Measurements from ENCODE around the gene TARM1.

DNA sequence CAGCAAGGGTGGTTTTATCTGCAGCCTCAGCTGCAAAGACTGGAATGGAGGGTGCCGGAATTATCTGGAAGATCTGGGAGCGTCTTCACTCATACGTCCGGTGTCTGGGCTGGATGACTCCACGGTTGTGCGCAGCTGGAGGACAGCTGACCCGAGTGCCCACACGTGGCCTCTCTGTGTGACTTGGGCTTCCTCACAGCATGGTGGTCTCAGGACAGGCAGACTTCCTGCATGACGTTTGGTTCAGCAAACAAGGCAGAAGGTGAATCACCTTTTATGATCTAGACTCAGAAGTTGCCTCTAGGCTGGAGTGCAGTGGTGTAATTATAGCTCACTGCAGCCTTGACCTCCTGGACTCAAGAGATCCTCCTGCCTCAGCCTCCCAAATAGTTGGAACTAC, 56.5 kb downstream of the TARM1 start:
- TF ChIP-seq ZNF274 (IDR thresholded peaks at IDR 0.05; ENCODE audit: borderline replicate concordance, extremely low read depth, low read length), result no peak
- TF ChIP-seq TAF1 (IDR thresholded peaks at IDR 0.05; ENCODE audit: low read depth, low read length), result no peak
- TF ChIP-seq EZH2 (IDR thresholded peaks at IDR 0.05; ENCODE audit: low read depth, low read length, severe bottlenecking), result no peak
- TF ChIP-seq, protein P1, sequence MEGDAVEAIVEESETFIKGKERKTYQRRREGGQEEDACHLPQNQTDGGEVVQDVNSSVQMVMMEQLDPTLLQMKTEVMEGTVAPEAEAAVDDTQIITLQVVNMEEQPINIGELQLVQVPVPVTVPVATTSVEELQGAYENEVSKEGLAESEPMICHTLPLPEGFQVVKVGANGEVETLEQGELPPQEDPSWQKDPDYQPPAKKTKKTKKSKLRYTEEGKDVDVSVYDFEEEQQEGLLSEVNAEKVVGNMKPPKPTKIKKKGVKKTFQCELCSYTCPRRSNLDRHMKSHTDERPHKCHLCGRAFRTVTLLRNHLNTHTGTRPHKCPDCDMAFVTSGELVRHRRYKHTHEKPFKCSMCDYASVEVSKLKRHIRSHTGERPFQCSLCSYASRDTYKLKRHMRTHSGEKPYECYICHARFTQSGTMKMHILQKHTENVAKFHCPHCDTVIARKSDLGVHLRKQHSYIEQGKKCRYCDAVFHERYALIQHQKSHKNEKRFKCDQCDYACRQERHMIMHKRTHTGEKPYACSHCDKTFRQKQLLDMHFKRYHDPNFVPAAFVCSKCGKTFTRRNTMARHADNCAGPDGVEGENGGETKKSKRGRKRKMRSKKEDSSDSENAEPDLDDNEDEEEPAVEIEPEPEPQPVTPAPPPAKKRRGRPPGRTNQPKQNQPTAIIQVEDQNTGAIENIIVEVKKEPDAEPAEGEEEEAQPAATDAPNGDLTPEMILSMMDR (IDR thresholded peaks at IDR 0.05; ENCODE audit: control extremely low read depth in 1 of 3, insufficient read depth in 1 of 3, low read depth in 1 of 3, low read length in 3 of 3), result no peak
- TF ChIP-seq CHD2 (IDR thresholded peaks at IDR 0.05; ENCODE audit: low read length), result no peak
- TF ChIP-seq ATF3 (IDR thresholded peaks at IDR 0.05; ENCODE audit: insufficient read depth, low read depth, low read length), result no peak
